ENCODE data around the gene UBTD1.
"Not testable (repeated sequence)": the region's sequence is repeated elsewhere in the genome, so short reads cannot be mapped to it uniquely, and the experiment has no call there.

UBTD1 gene

GRCh38 chr10:97517096-97517750, 18.5 kb downstream of the UBTD1 start:
- no peak for DNase-seq

GRCh38 chr10:97517778-97518300, 19.1 kb downstream of the UBTD1 start:
- DNase-seq = no peak

- DNase-seq = no peak
These were observed 19.7 kb downstream of the UBTD1 start for GRCh38 chr10:97518301-97519043.

DNA sequence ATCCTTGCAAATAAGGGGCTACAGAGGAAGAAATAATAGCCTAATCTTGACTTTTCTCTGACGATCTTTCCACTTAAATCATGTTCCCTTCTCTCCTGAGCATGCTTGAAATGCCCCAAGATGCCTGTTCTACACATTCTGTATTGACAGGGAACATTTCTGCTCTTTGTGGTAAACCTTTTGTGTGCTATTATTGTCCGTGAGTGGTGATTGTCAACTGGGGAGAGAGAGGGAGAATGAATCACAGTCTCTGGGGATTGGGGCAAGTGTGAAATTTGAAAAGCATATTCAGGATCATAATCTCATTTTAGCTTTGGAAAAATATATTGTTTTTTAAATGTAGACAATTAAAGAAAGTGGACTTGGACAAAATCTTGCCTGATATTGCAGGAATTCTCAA, 20.6 kb downstream of the UBTD1 start:
- DNase-seq = no peak

GRCh38 chr10:97520520-97520919, 21.8 kb downstream of the UBTD1 start:
- DNase-seq = no peak

- DNase-seq = peak; percentile 7 to 26
These were observed 22.4 kb downstream of the UBTD1 start for GRCh38 chr10:97520978-97521761.

GRCh38 chr10:97522071-97522470, 23.3 kb downstream of the UBTD1 start:
- DNase-seq = no peak

DNA sequence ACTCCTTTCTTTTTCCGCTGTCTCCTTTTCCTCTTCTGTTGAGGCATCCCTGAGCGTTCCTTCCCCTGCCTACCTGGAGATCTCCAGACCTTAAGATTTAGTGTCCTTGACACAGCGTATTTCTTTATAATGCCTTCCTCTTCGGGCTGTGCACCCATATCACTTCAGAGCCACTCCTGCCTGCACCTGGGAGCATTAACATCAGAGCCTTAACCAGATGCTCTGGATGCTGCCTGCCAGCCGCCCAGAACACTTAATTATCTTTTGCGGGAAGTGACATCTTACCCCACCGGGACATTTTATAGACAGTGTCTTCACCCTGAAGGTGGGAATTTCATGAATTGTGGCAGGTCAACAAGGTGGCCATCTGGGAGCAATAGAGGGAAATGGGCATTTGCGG, 24.2 kb downstream of the UBTD1 start:
- DNase-seq = no peak

DNA sequence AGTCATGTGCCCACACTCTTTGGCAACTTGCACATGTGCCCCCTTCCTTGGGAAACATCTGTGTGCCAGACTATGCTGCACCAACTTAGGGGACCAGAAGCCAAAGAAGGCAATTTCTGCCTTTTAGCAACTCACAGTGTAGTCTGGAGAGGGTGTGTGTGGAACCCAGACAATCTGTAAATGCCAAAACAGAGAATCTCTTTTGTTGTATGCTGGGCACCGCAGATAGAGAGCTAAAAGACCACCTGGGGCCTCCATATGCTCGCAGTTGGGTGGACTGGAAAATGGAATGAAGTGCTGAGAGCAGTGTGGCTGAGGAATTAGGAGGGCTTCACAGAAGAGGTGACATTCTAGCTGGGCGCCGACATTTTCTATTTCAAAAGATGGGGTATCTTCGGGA, 26.4 kb downstream of the UBTD1 start:
- DNase-seq = no peak

DNA sequence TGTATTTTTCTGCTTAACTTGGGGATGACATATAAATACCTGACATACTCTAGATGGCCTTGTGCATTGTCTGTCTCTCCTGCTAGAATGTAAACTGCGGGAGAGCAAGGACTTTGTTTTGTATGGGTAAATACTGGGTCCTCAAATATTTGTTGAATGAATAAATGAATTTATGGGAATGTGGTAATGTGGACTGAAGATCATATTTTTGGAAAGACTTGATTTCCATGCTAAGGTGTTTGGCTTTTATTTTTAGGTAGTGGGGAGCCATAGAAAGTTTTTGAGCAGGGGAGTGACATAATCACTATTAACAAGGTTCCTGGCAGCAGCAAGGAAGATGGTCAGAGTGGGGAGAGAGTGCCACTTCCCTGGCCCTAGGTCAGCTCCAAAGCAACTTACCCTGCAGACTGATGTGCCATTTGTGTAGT, 27.0 kb downstream of the UBTD1 start:
- DNase-seq = no peak

DNA sequence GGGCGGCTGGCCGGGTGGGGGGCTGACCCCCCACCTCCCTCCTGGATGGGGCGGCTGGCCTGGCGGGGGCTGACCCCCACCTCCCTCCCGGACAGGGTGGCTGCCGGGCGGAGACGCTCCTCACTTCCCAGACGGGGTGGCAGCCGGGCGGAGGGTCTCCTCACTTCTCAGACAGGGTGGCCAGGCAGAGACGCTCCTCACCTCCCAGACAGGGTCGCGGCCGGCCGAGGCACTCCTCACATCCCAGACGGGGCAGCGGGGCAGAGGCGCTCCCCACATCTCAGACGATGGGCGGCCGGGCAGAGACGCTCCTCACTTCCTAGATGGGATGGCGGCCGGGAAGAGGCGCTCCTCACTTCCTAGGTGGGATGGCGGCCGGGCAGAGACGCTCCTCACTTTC, 30.2 kb downstream of the UBTD1 start:
- not testable (repeated sequence) for DNase-seq

DNA sequence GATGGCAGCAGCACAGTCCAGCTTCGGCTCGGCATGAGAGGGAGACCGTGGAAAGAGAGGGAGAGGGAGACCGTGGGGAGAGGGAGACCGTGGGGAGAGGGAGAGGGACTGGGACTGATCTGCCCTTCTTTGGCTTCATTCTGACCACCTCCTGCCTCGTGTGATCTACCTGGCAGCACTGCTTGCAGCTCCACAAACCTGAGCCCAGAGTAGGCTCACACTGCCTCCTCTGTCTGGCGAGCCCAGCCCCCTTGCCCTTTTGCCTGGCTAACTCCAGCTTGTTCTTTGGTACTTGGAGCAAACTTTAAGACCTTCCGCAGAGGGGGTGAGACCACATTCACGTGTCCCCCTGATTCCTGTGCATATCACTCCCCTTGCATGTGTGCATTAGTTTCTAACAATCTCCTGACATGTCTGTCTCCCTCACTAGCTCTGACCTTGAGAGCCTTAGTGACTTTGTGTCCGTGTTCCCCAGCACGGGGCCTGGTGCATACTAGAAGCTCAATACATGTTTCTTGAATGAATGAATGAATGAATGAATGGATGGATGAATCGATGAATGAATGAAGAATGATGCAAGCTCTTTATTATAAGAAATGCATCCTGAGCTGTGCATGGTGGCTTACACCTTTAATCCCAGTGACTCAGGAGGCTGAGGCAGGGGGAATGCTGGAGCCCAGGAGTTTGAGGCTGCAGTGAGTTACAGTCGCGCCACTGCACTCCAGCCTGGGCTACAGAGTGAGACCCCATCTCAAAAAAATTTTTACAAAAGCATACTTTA, 31.2 kb downstream of the UBTD1 start:
- DNase-seq = no peak

GRCh38 chr10:97531401-97531986, 32.8 kb downstream of the UBTD1 start:
- DNase-seq = no peak

- no peak for DNase-seq
These were observed 34.4 kb downstream of the UBTD1 start for GRCh38 chr10:97532935-97533671.

- DNase-seq = no peak
These were observed 35.2 kb downstream of the UBTD1 start for GRCh38 chr10:97533888-97534287.

GRCh38 chr10:97534746-97535367, 36.1 kb downstream of the UBTD1 start:
- peak in 1 of 2 experiments; percentile 15 for DNase-seq

DNA sequence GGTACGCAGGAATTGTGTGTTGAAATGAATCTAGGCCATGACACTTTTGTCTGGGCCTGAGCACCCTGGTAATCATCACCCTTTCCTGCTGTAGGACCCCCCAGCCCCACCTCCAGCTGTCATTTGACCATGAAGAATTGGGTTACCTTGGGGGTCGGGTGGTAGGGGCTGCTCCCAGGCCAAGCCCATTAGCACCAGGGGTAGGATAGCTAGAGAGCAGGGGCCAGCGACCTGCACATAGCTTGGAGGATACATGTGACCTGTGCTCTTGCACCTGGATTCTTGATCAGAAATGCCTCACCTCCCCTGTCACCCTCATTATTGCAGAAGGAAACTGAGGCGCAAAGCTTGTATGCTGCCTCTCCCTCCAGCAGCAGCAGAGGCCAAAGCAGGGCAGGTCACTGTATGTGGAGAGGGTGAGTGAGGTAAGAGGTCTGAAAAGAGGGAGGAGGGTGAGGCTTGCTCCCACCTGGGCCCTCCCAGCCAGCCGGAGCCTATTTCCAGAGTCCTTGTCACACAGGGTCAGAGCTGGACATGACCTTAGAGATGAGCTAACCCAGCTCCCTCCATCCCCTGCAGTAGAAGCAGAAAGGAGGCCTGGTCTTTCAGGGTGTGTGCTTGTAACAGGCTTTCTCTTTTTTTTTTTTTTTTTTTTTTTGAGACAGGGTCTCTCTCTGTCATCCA, 38.6 kb downstream of the UBTD1 start:
- DNase-seq = no peak

DNA sequence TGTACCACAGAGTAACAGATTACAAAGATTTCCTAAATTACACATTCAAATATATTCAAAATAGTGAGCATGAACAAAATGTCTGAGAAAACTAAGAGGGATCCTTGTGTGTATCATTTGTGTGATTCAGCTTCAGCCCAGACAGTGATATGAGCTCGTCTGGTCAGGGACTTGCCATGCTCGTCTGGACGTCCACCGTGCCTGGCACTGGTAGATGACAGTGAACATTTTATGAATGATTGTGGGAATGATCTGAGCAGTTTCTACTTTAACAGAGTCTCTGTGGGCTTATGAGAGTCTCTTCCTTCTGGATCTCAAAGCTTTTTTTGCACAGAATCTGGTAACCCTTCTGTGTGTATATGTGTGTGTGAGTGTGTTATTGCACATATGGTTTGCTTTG, 39.7 kb downstream of the UBTD1 start:
- no peak for DNase-seq

- DNase-seq = no peak
These were observed 40.1 kb downstream of the UBTD1 start for GRCh38 chr10:97538839-97539238.

DNA sequence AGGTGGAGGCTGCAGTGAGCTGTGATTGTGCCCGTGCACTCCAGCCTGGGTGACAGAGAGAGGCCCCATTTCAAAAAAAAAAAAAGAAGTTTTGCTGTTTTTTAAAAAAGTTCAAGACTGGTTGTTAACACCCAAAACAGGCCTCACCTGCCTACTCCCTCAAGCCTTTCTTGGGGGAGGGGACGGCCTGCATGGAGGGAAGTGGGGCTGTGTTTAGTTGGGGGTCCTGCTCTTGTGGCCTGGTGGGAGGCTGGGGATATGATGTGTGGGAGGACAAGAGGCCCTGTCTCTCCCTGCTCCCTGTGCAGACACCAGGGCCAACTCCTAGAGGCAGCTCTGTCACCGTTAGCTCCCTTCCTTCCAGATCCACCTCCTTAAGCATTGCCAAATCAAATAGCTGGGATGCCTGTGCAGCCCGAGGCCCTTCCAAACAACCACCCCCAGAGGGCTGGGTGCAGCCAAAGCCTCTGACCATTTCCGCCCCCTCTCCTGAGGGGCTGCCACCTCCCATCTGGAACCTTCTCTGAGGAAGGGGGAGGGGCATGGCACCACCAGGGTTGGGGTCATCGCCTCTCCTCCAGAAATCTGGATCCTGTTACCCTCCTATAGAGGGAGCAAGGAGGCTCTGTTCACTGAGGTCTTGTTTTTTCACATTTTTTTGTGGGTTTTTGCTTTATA, 40.9 kb downstream of the UBTD1 start:
- DNase-seq = no peak
